GM12878 (cell line): Measurements from ENCODE around the gene DAAM2. TPM values are rescaled to one million over a fixed set of nuclear protein-coding genes. Genes with fewer than 3 reads are reported as not detected.

Experiments used
- BCLAF1 ChIP-seq: fragments of 450-650 bp; IDR thresholded peaks from 2 replicates; pipeline ENCODE4 v1.6.1; 2017; ENCODE audit warnings: antibody characterized with exemption, mild to moderate bottlenecking, moderate library complexity
- CHD4 ChIP-seq: fragments of 200-600 bp; sonication (generic); IDR thresholded peaks from 2 replicates; pipeline ENCODE4 v1.6.1; 2016; ENCODE audit warnings: mild to moderate bottlenecking
- IKZF1 ChIP-seq: fragments of 450-650 bp; conservative IDR thresholded peaks from 2 replicates; pipeline ENCODE4 v1.6.1; 2017; ENCODE audit warnings: antibody characterized with exemption, mild to moderate bottlenecking
- LARP7 ChIP-seq: fragments of 450-650 bp; IDR thresholded peaks from 2 replicates; pipeline ENCODE4 v1.6.1; 2017; ENCODE audit warnings: mild to moderate bottlenecking
- PML ChIP-seq: IDR thresholded peaks from 2 replicates; pipeline ENCODE4 v1.6.1; 2012; ENCODE audit warnings: low read length, inconsistent platforms
- SUPT20H ChIP-seq: IDR thresholded peaks from 2 replicates; pipeline ENCODE4 v1.6.1; 2011; ENCODE audit warnings: low read depth, mild to moderate bottlenecking, low read length, moderate library complexity, borderline replicate concordance; ENCODE audit not compliant: control insufficient read depth
- ZBTB4 ChIP-seq: fragments of 450-650 bp; formaldehyde crosslinking; IDR thresholded peaks from 2 replicates; pipeline ENCODE4 v1.4.0; 2022; ENCODE audit warnings: mild to moderate bottlenecking, moderate library complexity
- polyA plus RNA-seq, 11 experiments: library from polyadenylated mRNA; depleted of rRNA in 4 of 11; unstranded in 6 of 11; stranded (reverse) in 5 of 11; fragments of >200 nt; fragmentation: Nextera tagmentation in 4 of 11; fragmentation: Illumina TruSeq in 1 of 11; extraction: Ambion mirVana in 4 of 11; extraction: Trizol in 1 of 11; gene quantifications; 1 replicate in 1 of 11; 2 replicates in 10 of 11; pipeline versions ENCODE4 v1.2.1 to v1.2.3, GENCODE V29; 2011 to 2016; ENCODE audit warnings: inconsistent platforms in 2 of 11, missing spikeins in 2 of 11, low read depth in 1 of 11
- total RNA-seq, 4 experiments: library from RNA; depleted of rRNA in 3 of 4; stranded (reverse); fragments of >200 nt in 3 of 4; fragmentation: Illumina TruSeq in 1 of 4; extraction: Trizol in 1 of 4; gene quantifications; 2 replicates each; pipeline versions ENCODE4 v1.2.1 to v1.2.3, GENCODE V29; 2013 to 2021

DAAM2 gene
- total and polyA plus RNA-seq, 10 of the 15 experiments (the other 5 are each of a cell fraction or from before 2014, with no cell fraction given): 0.05 to 0.22 TPM; not detected in 8

DNA sequence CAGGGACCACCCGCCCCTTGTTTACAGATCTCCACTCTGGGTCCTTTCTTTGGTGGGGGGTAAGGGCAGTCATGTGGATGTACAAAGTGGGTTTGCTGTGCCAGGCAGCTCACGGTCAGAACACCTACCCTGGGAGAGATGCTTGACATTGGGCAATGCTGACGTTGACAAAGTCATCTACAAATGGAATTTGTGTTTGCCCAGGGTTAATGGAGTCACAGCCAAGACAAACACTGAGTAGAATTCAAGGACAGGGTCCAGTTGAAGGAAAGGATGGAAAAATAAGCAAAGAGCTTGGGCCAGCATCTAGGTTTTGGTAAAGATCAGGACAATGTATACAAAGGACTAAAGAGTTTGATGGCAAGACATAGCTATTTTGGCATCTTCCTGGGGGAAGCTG is 87.4 kb downstream of the DAAM2 start (continued):
- TF ChIP-seq ZBTB4 (CRISPR knock-in tag) (no peak), CHD4 (no peak), SUPT20H (no peak), PML (no peak), LARP7 (no peak), BCLAF1 (no peak), IKZF1 (no peak)
